SK-N-SH (cell line): ENCODE measurements around the gene MSI1. TPM values are rescaled to one million over a fixed set of nuclear protein-coding genes. Genes with fewer than 3 reads are reported as not detected.

Source experiments
- CTCF ChIA-PET: fragments of 300-600, 350-600 bp; formaldehyde crosslinking; extraction: SDS; loops from one replicate; lab custom pipeline; 2021; lab: Yijun Ruan, JAX
- POLR2A ChIA-PET: fragments of 350-600 bp; sonication (Branson Sonifier 250); formaldehyde crosslinking; extraction: SDS; loops from one replicate; lab custom pipeline; 2020; ENCODE audit warnings: antibody characterized with exemption, inconsistent platforms; lab: Yijun Ruan, JAX
- DNase-seq: peaks from one replicate; pipeline ENCODE4 v3.0.0; 2012
- H2AFZ ChIP-seq: fragments of 200-600 bp; sonication (generic); 2 replicates; pipeline ENCODE4 v1.8.1; 2016; ENCODE audit warnings: antibody characterized with exemption, mild to moderate bottlenecking, low read depth
- H3F3A ChIP-seq: fragments of 200-600 bp; sonication (generic); replicated peaks from 2 replicates; pipeline ENCODE3; 2016; ENCODE audit warnings: antibody characterized with exemption, mild to moderate bottlenecking; ENCODE audit not compliant: insufficient read depth
- H3K27ac ChIP-seq, 2 experiments: fragments of 200-500 bp in 1 of 2; fragments of 200-600 bp in 1 of 2; sonication (Bioruptor generic) in 1 of 2; sonication (generic), shearing (Covaris generic) in 1 of 2; 2 replicates each; pipeline versions ENCODE4 v1.5.1 to v1.6.1; 2014 to 2016; ENCODE audit warnings: low read depth in 2 of 2, inconsistent platforms in 1 of 2, low read length in 1 of 2, mild to moderate bottlenecking in 1 of 2, mixed read lengths in 1 of 2
- H3K27me3 ChIP-seq: fragments of 200-600 bp; sonication (generic), shearing (Covaris generic); 2 replicates; pipeline ENCODE4 v1.6.1; 2016; ENCODE audit warnings: mixed run types; ENCODE audit not compliant: insufficient read depth
- H3K36me3 ChIP-seq, 2 experiments: fragments of 200-500 bp in 1 of 2; fragments of 200-600 bp in 1 of 2; sonication (Bioruptor generic) in 1 of 2; sonication (generic) in 1 of 2; replicated peaks in 1 of 2; 2 replicates each; pipeline versions ENCODE3 to v1.5.1; 2014 to 2016; ENCODE audit warnings: low read length in 1 of 2, mild to moderate bottlenecking in 1 of 2; ENCODE audit not compliant: insufficient read depth in 2 of 2, control insufficient read depth in 1 of 2
- H3K4me1 ChIP-seq, 2 experiments: fragments of 200-500 bp in 1 of 2; fragments of 200-600 bp in 1 of 2; sonication (Bioruptor generic) in 1 of 2; sonication (generic), shearing (Covaris generic) in 1 of 2; 2 replicates each; pipeline versions ENCODE4 v1.5.1 to v1.6.1; 2014 to 2016; ENCODE audit warnings: low read depth in 1 of 2, low read length in 1 of 2, mixed run types in 1 of 2; ENCODE audit not compliant: insufficient read depth in 2 of 2, control insufficient read depth in 1 of 2
- H3K4me2 ChIP-seq: fragments of 200-600 bp; sonication (generic), shearing (Covaris generic); 2 replicates; pipeline ENCODE4 v1.6.1; 2017; ENCODE audit warnings: mixed run types
- H3K4me3 ChIP-seq, 2 experiments: fragments of 200-500 bp in 1 of 2; fragments of 200-600 bp in 1 of 2; sonication (Bioruptor generic) in 1 of 2; sonication (generic), shearing (Covaris generic) in 1 of 2; 2 replicates each; pipeline versions ENCODE4 v1.5.1 to v1.8.1; 2014 to 2016; ENCODE audit warnings: low read depth in 2 of 2, inconsistent platforms in 1 of 2, low read length in 1 of 2, mild to moderate bottlenecking in 1 of 2, mixed read lengths in 1 of 2, moderate library complexity in 1 of 2
- H3K79me2 ChIP-seq: fragments of 200-600 bp; sonication (generic); 2 replicates; pipeline ENCODE4 v1.8.1; 2017; ENCODE audit warnings: mild to moderate bottlenecking; ENCODE audit not compliant: insufficient read depth
- H3K9ac ChIP-seq: fragments of 200-600 bp; sonication (generic); 2 replicates; pipeline ENCODE4 v1.6.1; 2017; ENCODE audit warnings: mixed run types
- H3K9me2 ChIP-seq: fragments of 200-600 bp; sonication (generic); 2 replicates; pipeline ENCODE4 v1.6.1; 2017; ENCODE audit warnings: mixed run types
- H3K9me3 ChIP-seq: fragments of 200-600 bp; sonication (generic); 2 replicates; pipeline ENCODE4 v1.6.1; 2017; ENCODE audit warnings: mixed run types, mild to moderate bottlenecking, moderate library complexity
- H4K20me1 ChIP-seq: fragments of 200-600 bp; sonication (generic); 2 replicates; pipeline ENCODE4 v1.6.1; 2017; ENCODE audit warnings: mild to moderate bottlenecking, mixed run types; ENCODE audit not compliant: insufficient read depth
- CHD2 ChIP-seq: fragments of 150-350 bp; IDR thresholded peaks from 2 replicates; pipeline ENCODE4 v1.6.1; 2018; ENCODE audit warnings: low read length; ENCODE audit not compliant: partially characterized antibody
- EZH2phosphoT487 ChIP-seq: fragments of 200-600 bp; sonication (generic); IDR thresholded peaks from 2 replicates; pipeline ENCODE4 v1.6.1; 2017; ENCODE audit warnings: low read depth, mixed run types, mild to moderate bottlenecking, antibody characterized with exemption, moderate library complexity, borderline replicate concordance
- FOXJ3 ChIP-seq: sonication (generic); formaldehyde crosslinking; IDR thresholded peaks from 2 replicates; pipeline ENCODE4 v1.5.1; 2020; ENCODE audit warnings: mild to moderate bottlenecking, missing genetic modification reagents
- MAX ChIP-seq: IDR thresholded peaks from 2 replicates; pipeline ENCODE4 v1.4.0; 2012; ENCODE audit warnings: low read depth
- MEF2A ChIP-seq: IDR thresholded peaks from 2 replicates; pipeline ENCODE4 v1.4.0; 2012; ENCODE audit warnings: low read depth, borderline replicate concordance
- MXI1 ChIP-seq: IDR thresholded peaks from 2 replicates; pipeline ENCODE4 v1.6.1; 2012; ENCODE audit warnings: mild to moderate bottlenecking, low read depth, low read length, improper control_type of control experiment
- NFIC ChIP-seq: IDR thresholded peaks from 2 replicates; pipeline ENCODE4 v1.4.0; 2012; ENCODE audit warnings: borderline replicate concordance
- NRF1 ChIP-seq: IDR thresholded peaks from 2 replicates; pipeline ENCODE4 v1.6.1; 2012; ENCODE audit warnings: low read depth, mild to moderate bottlenecking, low read length
- POLR2AphosphoS5 ChIP-seq: IDR thresholded peaks from 2 replicates; pipeline ENCODE4 v1.6.1; 2012; ENCODE audit warnings: low read depth, low read length
- RFX5 ChIP-seq: IDR thresholded peaks from 2 replicates; pipeline ENCODE4 v1.6.1; 2012; ENCODE audit warnings: mild to moderate bottlenecking, improper control_type of control experiment, low read length
- SIN3A ChIP-seq: IDR thresholded peaks from 2 replicates; pipeline ENCODE4 v1.6.1; 2012; ENCODE audit warnings: low read depth, mild to moderate bottlenecking, low read length, moderate library complexity, borderline replicate concordance
- TAF1 ChIP-seq: IDR thresholded peaks from 2 replicates; pipeline ENCODE4 v1.6.1; 2012; ENCODE audit warnings: low read depth, mild to moderate bottlenecking, low read length, moderate library complexity, borderline replicate concordance
- TEAD4 ChIP-seq: IDR thresholded peaks from 2 replicates; pipeline ENCODE4 v1.4.0; 2012; ENCODE audit warnings: mild to moderate bottlenecking, borderline replicate concordance; ENCODE audit not compliant: insufficient read depth
- YY1 ChIP-seq: IDR thresholded peaks from 2 replicates; pipeline ENCODE4 v1.4.0; 2012; ENCODE audit warnings: low read depth, mild to moderate bottlenecking
- WGBS: methylation state at CpG from one replicate; pipeline ENCODE4 v1.1.6; 2017; ENCODE audit warnings: low lambda C conversion rate; 5-methylcytosine and 5-hydroxymethylcytosine counted together
- polyA plus RNA-seq, 3 experiments: library from polyadenylated mRNA; depleted of rRNA; stranded (reverse); fragments of >200 nt; gene quantifications; 2 replicates each; pipeline ENCODE4 v1.2.3, GENCODE V29; 2012
- TF ChIP-seq, protein P1 (sequence below): fragments of 200-600 bp; sonication (generic); IDR thresholded peaks from 2 replicates; pipeline ENCODE4 v1.6.1; 2017; ENCODE audit warnings: antibody characterized with exemption, mild to moderate bottlenecking, moderate library complexity
- TF ChIP-seq, protein P2 (sequence below): fragments of 150-350 bp; IDR thresholded peaks from 2 replicates; pipeline ENCODE4 v1.6.1; 2016; ENCODE audit warnings: mild to moderate bottlenecking, low read depth, low read length

The MSI1 gene
- polyA plus RNA-seq, 1 of the 3 experiments (the other 2 are of a cell fraction): 1.7 TPM

GRCh38 chr12:120316798-120317223 is 52.2 kb downstream of the MSI1 start (continued):
- no peak for TF ChIP-seq MEF2A
- no peak for TF ChIP-seq TEAD4
- TF ChIP-seq TAF1: no peak
- TF ChIP-seq MXI1: no peak

DNA sequence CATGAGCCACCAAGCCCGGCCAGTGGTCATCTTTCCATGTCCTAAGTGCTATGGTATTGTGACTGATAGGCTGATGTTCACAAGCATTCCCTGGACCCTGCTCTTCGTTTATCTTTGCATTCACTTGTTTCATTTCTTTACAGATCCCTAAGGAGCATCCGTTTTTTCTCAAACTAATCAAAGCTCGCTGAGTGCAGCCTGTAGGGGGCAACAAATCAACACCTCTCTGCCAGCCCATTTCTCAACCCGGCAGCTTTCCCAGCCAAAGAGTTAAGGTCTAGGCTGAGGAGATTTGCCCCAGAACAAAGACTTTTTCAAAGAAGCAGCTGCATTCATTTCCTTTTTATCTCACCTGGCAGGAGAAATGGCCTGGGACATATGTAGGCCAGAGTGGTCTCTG is 54.7 kb downstream of the MSI1 start:
- Histone ChIP-seq H3K9ac (no peak overlapping the region), H3K27me3 (no peaks in the 10 kb centered on the region), H4K20me1 (no peaks in the 10 kb centered on the region), H3K4me3 (no peak overlapping the region; a peak in 1 of 4 replicates), H3K9me2 (no peaks in the 10 kb centered on the region), H3F3A (peaks cover 6% of the 10 kb centered on the region), H3K4me2 (no peak overlapping the region), H3K9me3 (no peaks in the 10 kb centered on the region), H2AFZ (no peak overlapping the region), H3K36me3 (no peaks in the 10 kb centered on the region), H3K27ac (no peak overlapping the region), H3K79me2 (no peaks in the 10 kb centered on the region), H3K4me1 (peaks cover 4 to 5% of the 10 kb centered on the region in 2 experiments; a peak in 2 of 4 replicates)
- ChIA-PET POLR2A (no interaction called here), CTCF (interaction anchor here (1.0 to 5.2 kb wide), 7 partner anchors 10 to 189 kb away, joined by 3 to 57 read pairs (median 7); partner anchors contain the start of genes RNU4-1, RNU4-2 and SIRT4)
- TF ChIP-seq SIN3A (no peak), YY1 (no peak), MAX (no peak)
- TF ChIP-seq, protein P1, sequence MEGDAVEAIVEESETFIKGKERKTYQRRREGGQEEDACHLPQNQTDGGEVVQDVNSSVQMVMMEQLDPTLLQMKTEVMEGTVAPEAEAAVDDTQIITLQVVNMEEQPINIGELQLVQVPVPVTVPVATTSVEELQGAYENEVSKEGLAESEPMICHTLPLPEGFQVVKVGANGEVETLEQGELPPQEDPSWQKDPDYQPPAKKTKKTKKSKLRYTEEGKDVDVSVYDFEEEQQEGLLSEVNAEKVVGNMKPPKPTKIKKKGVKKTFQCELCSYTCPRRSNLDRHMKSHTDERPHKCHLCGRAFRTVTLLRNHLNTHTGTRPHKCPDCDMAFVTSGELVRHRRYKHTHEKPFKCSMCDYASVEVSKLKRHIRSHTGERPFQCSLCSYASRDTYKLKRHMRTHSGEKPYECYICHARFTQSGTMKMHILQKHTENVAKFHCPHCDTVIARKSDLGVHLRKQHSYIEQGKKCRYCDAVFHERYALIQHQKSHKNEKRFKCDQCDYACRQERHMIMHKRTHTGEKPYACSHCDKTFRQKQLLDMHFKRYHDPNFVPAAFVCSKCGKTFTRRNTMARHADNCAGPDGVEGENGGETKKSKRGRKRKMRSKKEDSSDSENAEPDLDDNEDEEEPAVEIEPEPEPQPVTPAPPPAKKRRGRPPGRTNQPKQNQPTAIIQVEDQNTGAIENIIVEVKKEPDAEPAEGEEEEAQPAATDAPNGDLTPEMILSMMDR: peak; percentile 50
- DNase-seq: no peak
- WGBS: 57% methylated on average over 5 of the region's 5 CpGs

- peak within 1 kb of the TSS; percentile 58 to 70 for H3K27ac ChIP-seq
- peak within 1 kb of the TSS; percentile 95 for H2AFZ ChIP-seq
- H3K4me3 ChIP-seq: peak within 1 kb of the TSS; percentile 54 to 85
- H3K9me2 ChIP-seq: no peaks in the 10 kb centered on the region
- H3K9me3 ChIP-seq: no peaks in the 10 kb centered on the region
- ChIA-PET POLR2A (interaction anchor here (0.6 to 2.1 kb wide), 6 partner anchors 10 to 254 kb away, joined by 3 to 86 read pairs (median 5); partner anchors contain the start of genes RNU4-1, RNU4-2 and RPLP0), CTCF (interaction anchor here (0.6 to 4.4 kb wide), 41 partner anchors 8 to 395 kb away, joined by 3 to 57 read pairs (median 4); partner anchors contain the start of genes PLA2G1B, RNU4-1, RNU4-2 and RPLP0)
- H3F3A ChIP-seq: no peaks in the 10 kb centered on the region
- peak; percentile 91 for DNase-seq
- H3K36me3 ChIP-seq: no peaks in the 10 kb centered on the region
- peak within 1 kb of the TSS; percentile 72 for H3K4me2 ChIP-seq
- peak within 1 kb of the TSS; percentile 81 for H3K9ac ChIP-seq
- 4% methylated on average over 30 of the region's 31 CpGs for WGBS
- no peaks in the 10 kb centered on the region for H4K20me1 ChIP-seq
- H3K27me3 ChIP-seq: no peaks in the 10 kb centered on the region
- no peaks in the 10 kb centered on the region for H3K4me1 ChIP-seq
- no peaks in the 10 kb centered on the region for H3K79me2 ChIP-seq
- TF ChIP-seq, protein P1: peak; percentile 92
- TF ChIP-seq NRF1 (no peak), CHD2 (no peak), POLR2AphosphoS5 (peak; percentile 53; the same call in 1 of the 2 replicates), EZH2phosphoT487 (no peak), FOXJ3 (CRISPR knock-in tag) (no peak), NFIC (no peak), TEAD4 (no peak), SIN3A (0 out of 2 replicates have a peak, but pooled peaks have one; percentile 66), RFX5 (no peak)
- TF ChIP-seq, protein P2, sequence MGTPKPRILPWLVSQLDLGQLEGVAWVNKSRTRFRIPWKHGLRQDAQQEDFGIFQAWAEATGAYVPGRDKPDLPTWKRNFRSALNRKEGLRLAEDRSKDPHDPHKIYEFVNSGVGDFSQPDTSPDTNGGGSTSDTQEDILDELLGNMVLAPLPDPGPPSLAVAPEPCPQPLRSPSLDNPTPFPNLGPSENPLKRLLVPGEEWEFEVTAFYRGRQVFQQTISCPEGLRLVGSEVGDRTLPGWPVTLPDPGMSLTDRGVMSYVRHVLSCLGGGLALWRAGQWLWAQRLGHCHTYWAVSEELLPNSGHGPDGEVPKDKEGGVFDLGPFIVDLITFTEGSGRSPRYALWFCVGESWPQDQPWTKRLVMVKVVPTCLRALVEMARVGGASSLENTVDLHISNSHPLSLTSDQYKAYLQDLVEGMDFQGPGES: no peak
Measured at GRCh38 chr12:120301962-120302815, 66.8 kb downstream of the MSI1 start, which contains the start of gene SIRT4. Gene SIRT4 (plus strand): TSS chr12:120302321. CDS start chr12:120303562, 1,241 bp downstream.
